OCI-LY1 (cell line): ENCODE results near the gene OR6B1.

Experiments used
- H2AFZ ChIP-seq: fragments of 200-600 bp; sonication (generic), shearing (Covaris generic); 2 replicates; pipeline ENCODE4 v1.6.0; 2014; ENCODE audit warnings: antibody characterized with exemption, mild to moderate bottlenecking, low read length
- H3F3A ChIP-seq: fragments of 200-600 bp; sonication (generic), shearing (Covaris generic); 2 replicates; pipeline ENCODE4 v1.6.0; 2014; ENCODE audit warnings: mild to moderate bottlenecking, antibody characterized with exemption, low read length, moderate library complexity; ENCODE audit not compliant: insufficient read depth
- H3K27ac ChIP-seq: fragments of 200-600 bp; sonication (generic); 2 replicates; pipeline ENCODE4 v1.5.1; 2014; ENCODE audit warnings: low read length, mixed run types, mild to moderate bottlenecking, low read depth; ENCODE audit not compliant: poor library complexity, severe bottlenecking
- H3K27me3 ChIP-seq: fragments of 200-600 bp; sonication (generic); 2 replicates; pipeline ENCODE4 v1.6.0; 2014; ENCODE audit warnings: antibody characterized with exemption, mild to moderate bottlenecking, low read length, moderate library complexity; ENCODE audit not compliant: insufficient read depth
- H3K36me3 ChIP-seq: fragments of 200-600 bp; sonication (generic); 2 replicates; pipeline ENCODE4 v1.6.1; 2014; ENCODE audit warnings: mild to moderate bottlenecking, antibody characterized with exemption, low read length, moderate library complexity, mixed read lengths; ENCODE audit not compliant: insufficient read depth
- H3K4me1 ChIP-seq: fragments of 200-600 bp; sonication (generic); 2 replicates; pipeline ENCODE4 v1.5.1; 2014; ENCODE audit warnings: mild to moderate bottlenecking, low read length, moderate library complexity; ENCODE audit not compliant: insufficient read depth, severe bottlenecking
- H3K4me2 ChIP-seq: fragments of 200-600 bp; sonication (generic), shearing (Covaris generic); 2 replicates; pipeline ENCODE4 v1.6.1; 2014; ENCODE audit warnings: low read length
- H3K4me3 ChIP-seq: fragments of 200-600 bp; sonication (generic); 2 replicates; pipeline ENCODE4 v1.5.1; 2014; ENCODE audit warnings: low read length, low read depth, mild to moderate bottlenecking, mixed read lengths; ENCODE audit not compliant: poor library complexity, severe bottlenecking
- H3K79me2 ChIP-seq: fragments of 200-600 bp; shearing (Covaris generic); 2 replicates; pipeline ENCODE4 v1.6.1; 2016; ENCODE audit warnings: mixed run types, low read length, mixed read lengths; ENCODE audit not compliant: insufficient read depth
- H3K9ac ChIP-seq: fragments of 200-600 bp; sonication (generic), shearing (Covaris generic); 2 replicates; pipeline ENCODE4 v1.6.1; 2014; ENCODE audit warnings: mild to moderate bottlenecking, low read length, mixed read lengths
- H3K9me2 ChIP-seq: fragments of 200-600 bp; sonication (generic), shearing (Covaris generic); 2 replicates; pipeline ENCODE4 v1.6.1; 2014; ENCODE audit warnings: low read depth, mild to moderate bottlenecking, low read length, mixed read lengths
- H3K9me3 ChIP-seq: fragments of 200-600 bp; shearing (Covaris generic); 2 replicates; pipeline ENCODE4 v1.6.1; 2014; ENCODE audit warnings: low read length, mixed read lengths
- H4K20me1 ChIP-seq: fragments of 200-600 bp; sonication (generic), shearing (Covaris generic); 2 replicates; pipeline ENCODE4 v1.6.0; 2016; ENCODE audit warnings: mild to moderate bottlenecking, low read length; ENCODE audit not compliant: insufficient read depth
- EZH2 ChIP-seq: fragments of 200-600 bp; sonication (generic), shearing (Covaris generic); IDR thresholded peaks from 2 replicates; pipeline ENCODE4 v1.8.0; 2017; ENCODE audit warnings: borderline replicate concordance, mixed run types, mild to moderate bottlenecking, antibody characterized with exemption, low read length, moderate library complexity, mixed read lengths
- TF ChIP-seq, protein P1 (sequence below): fragments of 200-600 bp; sonication (generic), shearing (Covaris generic); IDR thresholded peaks from 2 replicates; pipeline ENCODE4 v1.5.1; 2017; ENCODE audit warnings: mild to moderate bottlenecking, antibody characterized with exemption, low read length, moderate library complexity, mixed read lengths

Gene OR6B1

DNA sequence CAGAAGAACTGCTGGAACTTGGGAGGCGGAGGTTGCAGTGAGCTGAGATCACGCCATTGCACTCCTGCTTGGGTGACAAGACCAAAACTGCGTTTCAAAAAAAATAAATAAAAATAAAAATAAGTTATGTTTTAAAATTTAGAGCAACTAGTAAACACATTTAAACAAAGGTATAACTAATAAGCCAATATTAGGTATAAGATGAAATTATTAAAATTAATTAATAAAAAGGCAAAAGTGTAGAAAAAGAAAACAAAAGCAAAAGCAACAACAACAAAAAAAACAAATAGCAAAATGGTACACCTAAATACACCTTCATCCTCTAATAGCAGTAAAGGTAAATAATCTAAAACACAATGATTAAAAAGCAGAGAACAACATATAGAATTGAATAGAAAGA, 6.2 kb upstream of the OR6B1 start:
- TF ChIP-seq EZH2 = no peak
- TF ChIP-seq, protein P1, sequence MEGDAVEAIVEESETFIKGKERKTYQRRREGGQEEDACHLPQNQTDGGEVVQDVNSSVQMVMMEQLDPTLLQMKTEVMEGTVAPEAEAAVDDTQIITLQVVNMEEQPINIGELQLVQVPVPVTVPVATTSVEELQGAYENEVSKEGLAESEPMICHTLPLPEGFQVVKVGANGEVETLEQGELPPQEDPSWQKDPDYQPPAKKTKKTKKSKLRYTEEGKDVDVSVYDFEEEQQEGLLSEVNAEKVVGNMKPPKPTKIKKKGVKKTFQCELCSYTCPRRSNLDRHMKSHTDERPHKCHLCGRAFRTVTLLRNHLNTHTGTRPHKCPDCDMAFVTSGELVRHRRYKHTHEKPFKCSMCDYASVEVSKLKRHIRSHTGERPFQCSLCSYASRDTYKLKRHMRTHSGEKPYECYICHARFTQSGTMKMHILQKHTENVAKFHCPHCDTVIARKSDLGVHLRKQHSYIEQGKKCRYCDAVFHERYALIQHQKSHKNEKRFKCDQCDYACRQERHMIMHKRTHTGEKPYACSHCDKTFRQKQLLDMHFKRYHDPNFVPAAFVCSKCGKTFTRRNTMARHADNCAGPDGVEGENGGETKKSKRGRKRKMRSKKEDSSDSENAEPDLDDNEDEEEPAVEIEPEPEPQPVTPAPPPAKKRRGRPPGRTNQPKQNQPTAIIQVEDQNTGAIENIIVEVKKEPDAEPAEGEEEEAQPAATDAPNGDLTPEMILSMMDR = no peak
- Histone ChIP-seq H3K79me2 (no peaks in the 10 kb centered on the region), H3K36me3 (no peaks in the 10 kb centered on the region), H3K27ac (no peak overlapping the region), H3K9me2 (no peaks in the 10 kb centered on the region), H4K20me1 (no peaks in the 10 kb centered on the region), H3K4me1 (no peaks in the 10 kb centered on the region), H3K27me3 (no peaks in the 10 kb centered on the region), H3K9ac (no peak overlapping the region), H3F3A (no peaks in the 10 kb centered on the region), H3K4me2 (no peak overlapping the region), H2AFZ (no peak overlapping the region), H3K4me3 (no peak overlapping the region), H3K9me3 (no peaks in the 10 kb centered on the region)

DNA sequence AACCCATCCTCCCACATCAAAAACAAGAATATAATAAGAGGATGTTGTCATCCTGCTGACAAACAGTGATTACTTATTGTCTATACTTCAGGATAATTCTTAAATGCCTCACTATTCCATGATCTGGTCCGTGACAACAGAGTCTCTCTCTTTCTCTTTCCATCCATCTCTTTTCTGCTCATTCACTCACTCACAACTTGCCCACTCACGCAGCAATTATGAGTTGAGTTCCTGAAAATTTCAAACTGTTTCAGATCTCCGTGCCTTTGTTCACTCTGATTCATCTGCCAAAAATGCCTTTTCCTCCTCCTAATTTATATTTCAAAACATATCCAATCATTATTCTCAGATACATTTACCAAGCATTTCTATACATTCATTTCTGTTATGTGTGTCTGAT, 1.4 kb downstream of the OR6B1 start:
- Histone ChIP-seq H3K4me2 (no peak overlapping the region), H3K9me2 (no peaks in the 10 kb centered on the region), H3F3A (no peaks in the 10 kb centered on the region), H4K20me1 (no peaks in the 10 kb centered on the region), H2AFZ (no peak overlapping the region), H3K9ac (no peak overlapping the region), H3K79me2 (no peaks in the 10 kb centered on the region), H3K27ac (no peak overlapping the region), H3K36me3 (no peaks in the 10 kb centered on the region), H3K27me3 (no peaks in the 10 kb centered on the region), H3K4me1 (no peaks in the 10 kb centered on the region), H3K9me3 (no peaks in the 10 kb centered on the region), H3K4me3 (no peak overlapping the region)
- TF ChIP-seq, protein P1 = no peak
- no peak for TF ChIP-seq EZH2

DNA sequence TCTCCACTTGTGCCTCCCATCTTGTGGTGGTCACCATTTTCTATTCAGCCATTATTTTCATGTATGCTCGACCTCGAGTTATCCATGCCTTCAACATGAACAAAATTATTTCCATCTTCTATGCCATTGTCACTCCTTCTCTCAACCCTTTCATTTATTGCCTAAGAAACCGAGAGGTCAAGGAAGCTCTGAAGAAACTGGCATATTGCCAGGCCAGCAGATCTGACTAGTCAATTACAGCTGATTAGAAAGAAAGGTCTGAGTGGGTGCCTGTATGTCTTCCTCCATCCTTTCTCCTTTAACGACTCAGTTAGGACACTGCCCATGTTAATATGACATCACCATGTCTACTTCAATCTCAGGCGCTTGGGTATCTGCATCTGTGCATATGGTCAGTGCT, 4.6 kb downstream of the OR6B1 start:
- no peak overlapping the region for H3K27ac ChIP-seq
- no peaks in the 10 kb centered on the region for H4K20me1 ChIP-seq
- no peaks in the 10 kb centered on the region for H3F3A ChIP-seq
- no peaks in the 10 kb centered on the region for H3K27me3 ChIP-seq
- no peaks in the 10 kb centered on the region for H3K36me3 ChIP-seq
- H3K4me1 ChIP-seq = no peaks in the 10 kb centered on the region
- H3K79me2 ChIP-seq = no peaks in the 10 kb centered on the region
- H3K9me3 ChIP-seq = 0 out of 2 replicates have a peak, but pooled peaks cover 6% of the 10 kb centered on the region
- no peak overlapping the region for H3K9ac ChIP-seq
- no peaks in the 10 kb centered on the region for H3K9me2 ChIP-seq
- no peak overlapping the region for H3K4me3 ChIP-seq
- H3K4me2 ChIP-seq = no peak overlapping the region
- TF ChIP-seq, protein P1 = no peak
- no peak for TF ChIP-seq EZH2
- no peak overlapping the region for H2AFZ ChIP-seq
